Aorta (tissue), 5 donors: ENCODE measurements around the gene RSRC1. TPM values are rescaled to one million over a fixed set of nuclear protein-coding genes. Genes with fewer than 3 reads are reported as not detected.

Source experiments
- ATAC-seq: fragments of 200-7000 bp; cut with Tn5 transposase; one replicate; pipeline ENCODE4 v1.9.1; 2022; ENCODE audit warnings: moderate library complexity; ENCODE audit not compliant: low FRiP score
- DNase-seq, 2 donors: peaks; one replicate each; pipeline ENCODE4 v3.0.0-alpha.2; 2020
- H3K27ac ChIP-seq, 2 donors: one replicate each; pipeline ENCODE4 v1.5.1; 2013; ENCODE audit warnings: low read length in 2 of 2, mild to moderate bottlenecking in 2 of 2, moderate library complexity in 2 of 2, control low read depth in 1 of 2, inconsistent platforms in 1 of 2, low read depth in 1 of 2
- H3K27me3 ChIP-seq, 2 donors: one replicate each; pipeline ENCODE4 v1.6.1; 2013; ENCODE audit warnings: control low read depth in 1 of 2, low read length in 1 of 2, mild to moderate bottlenecking in 1 of 2, moderate library complexity in 1 of 2; ENCODE audit not compliant: insufficient read depth in 2 of 2, control insufficient read depth in 1 of 2
- H3K36me3 ChIP-seq, 2 donors: one replicate each; pipeline ENCODE4 v1.6.1; 2013; ENCODE audit warnings: control low read depth in 1 of 2, low read length in 1 of 2, mild to moderate bottlenecking in 1 of 2; ENCODE audit not compliant: insufficient read depth in 2 of 2, control insufficient read depth in 1 of 2
- H3K4me1 ChIP-seq, 2 donors: one replicate each; pipeline ENCODE4 v1.6.1; 2013; ENCODE audit warnings: low read length in 2 of 2, control low read depth in 1 of 2, mild to moderate bottlenecking in 1 of 2, moderate library complexity in 1 of 2; ENCODE audit not compliant: insufficient read depth in 2 of 2, control insufficient read depth in 1 of 2
- H3K4me3 ChIP-seq, 2 donors: one replicate each; pipeline ENCODE4 v1.5.1; 2013; ENCODE audit warnings: low read length in 2 of 2, control low read depth in 1 of 2, mild to moderate bottlenecking in 1 of 2
- H3K9me3 ChIP-seq: one replicate; pipeline ENCODE4 v1.6.1; 2013; ENCODE audit warnings: mild to moderate bottlenecking, low read length; ENCODE audit not compliant: control insufficient read depth
- WGBS, 2 donors: extraction: QIAGEN DNeasy Blood & Tissue Kit; methylation state at CpG; one replicate each; pipeline ENCODE4 v1.1.7; 2013; 5-methylcytosine and 5-hydroxymethylcytosine counted together
- intact Hi-C, 2 donors: fragments of 100-400 bp; cut with DNase I; formaldehyde crosslinking; loops; one replicate each; pipeline versions ENCODE4 v1.14.2 to v1.15.0; 2022
- polyA plus RNA-seq, 2 donors: library from polyadenylated mRNA; stranded (reverse); fragments of 200-250 nt; gene quantifications; one replicate each; pipeline ENCODE4 v1.2.3, GENCODE V29; 2013
- total RNA-seq, 2 donors: library from RNA; stranded (reverse); fragmentation: NEBNext Ultra II Directional; extraction: Animal tissue kit (Norgen Biotek cat#: 25700); gene quantifications; one replicate each; pipeline ENCODE4 v1.2.1, GENCODE V29; 2021
- donor health status: healthy with polysubstance abuse.
- donor health status: Bipolar disorder and iron deficiency.
- donor health status: DM: no; HTN: no; CAD: no.
- donor health status: DM: no; HTN: no; CAD: no.
- donor health status: DM: yes; HTN: yes; CAD: no.

RSRC1 gene
- total and polyA plus RNA-seq, 4 donors = 17.3 to 39.4 (median 28.4) TPM

DNA sequence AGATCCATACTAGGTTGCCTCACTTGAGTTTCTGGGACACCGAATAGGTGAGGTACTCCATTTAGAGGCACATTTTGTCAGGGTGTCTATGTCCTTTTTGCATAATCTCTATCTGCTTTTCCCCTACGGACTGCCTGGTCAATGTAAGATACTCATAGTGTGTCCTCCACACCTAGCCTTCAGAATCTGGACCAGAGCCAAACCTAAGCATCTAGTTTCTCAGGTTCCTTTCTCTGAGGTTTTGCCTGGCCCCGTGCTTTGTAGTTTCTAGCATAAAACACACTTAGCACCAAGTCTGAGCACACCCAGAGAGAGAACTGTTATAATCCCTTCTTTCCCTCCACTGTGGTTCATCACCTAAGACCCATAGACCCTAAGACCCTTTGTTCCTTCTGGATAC is 355.2 kb downstream of the RSRC1 start:
- intact Hi-C loops = no loop called here
- DNase-seq = no peak
- Histone ChIP-seq H3K4me3 (no peak overlapping the region), H3K27me3 (no peaks in the 10 kb centered on the region), H3K4me1 (no peaks in the 10 kb centered on the region), H3K9me3 (no peaks in the 10 kb centered on the region), H3K27ac (no peak overlapping the region), H3K36me3 (no peaks in the 10 kb centered on the region)
- 88% methylated on average over 3 of the region's 3 CpGs for WGBS, 2 donors
- no peak for ATAC-seq

GRCh38 chr3:158470944-158471638 is 361.2 kb downstream of the RSRC1 start:
- WGBS, 2 donors = 91 to 95% methylated on average over 2 of the region's 2 CpGs
- DNase-seq (no peak), ATAC-seq (no peak)
- no peaks in the 10 kb centered on the region for H3K27me3 ChIP-seq
- no peak overlapping the region for H3K4me3 ChIP-seq
- H3K36me3 ChIP-seq = no peaks in the 10 kb centered on the region
- H3K27ac ChIP-seq = no peak overlapping the region
- H3K4me1 ChIP-seq = peaks cover 0 to 3% of the 10 kb centered on the region in 2 donors
- intact Hi-C loops = no loop called here
- H3K9me3 ChIP-seq = no peaks in the 10 kb centered on the region

- DNase-seq (no peak), ATAC-seq (no peak)
- H3K27me3 ChIP-seq = no peaks in the 10 kb centered on the region
- peaks cover 0 to 3% of the 10 kb centered on the region in 2 donors for H3K4me1 ChIP-seq
- no peaks in the 10 kb centered on the region for H3K36me3 ChIP-seq
- H3K9me3 ChIP-seq = no peaks in the 10 kb centered on the region
- intact Hi-C loops = no loop called here
- 16 to 18% methylated on average over 3 of the region's 3 CpGs for WGBS, 2 donors
- H3K4me3 ChIP-seq = no peak overlapping the region
- no peak overlapping the region for H3K27ac ChIP-seq
Measured at GRCh38 chr3:158471639-158472294, 361.9 kb downstream of the RSRC1 start.

DNA sequence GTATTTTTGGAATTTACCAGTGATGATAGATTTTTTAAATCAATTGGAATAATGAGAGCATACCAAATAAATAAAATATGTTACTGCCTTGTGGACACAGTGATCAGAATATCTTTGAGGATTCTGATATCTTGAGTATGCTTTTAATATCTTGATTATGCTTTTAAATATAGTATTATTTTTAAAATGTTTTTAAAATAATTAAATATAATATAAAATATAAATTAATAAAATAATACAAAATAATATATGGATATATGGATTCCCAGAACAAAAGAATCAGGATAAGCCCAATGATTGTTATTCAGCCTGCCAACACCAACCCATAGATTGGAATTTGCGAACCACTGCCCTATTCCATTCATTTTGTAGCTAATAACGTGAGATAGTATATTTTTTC is 369.2 kb downstream of the RSRC1 start:
- Histone ChIP-seq H3K4me3 (no peak overlapping the region), H3K27me3 (no peaks in the 10 kb centered on the region), H3K27ac (no peak overlapping the region), H3K36me3 (no peaks in the 10 kb centered on the region), H3K9me3 (no peaks in the 10 kb centered on the region), H3K4me1 (no peaks in the 10 kb centered on the region)
- no peak for ATAC-seq
- 97% methylated on average over 2 of the region's 2 CpGs for WGBS, 2 donors
- no peak for DNase-seq
- intact Hi-C loops = no loop called here

DNA sequence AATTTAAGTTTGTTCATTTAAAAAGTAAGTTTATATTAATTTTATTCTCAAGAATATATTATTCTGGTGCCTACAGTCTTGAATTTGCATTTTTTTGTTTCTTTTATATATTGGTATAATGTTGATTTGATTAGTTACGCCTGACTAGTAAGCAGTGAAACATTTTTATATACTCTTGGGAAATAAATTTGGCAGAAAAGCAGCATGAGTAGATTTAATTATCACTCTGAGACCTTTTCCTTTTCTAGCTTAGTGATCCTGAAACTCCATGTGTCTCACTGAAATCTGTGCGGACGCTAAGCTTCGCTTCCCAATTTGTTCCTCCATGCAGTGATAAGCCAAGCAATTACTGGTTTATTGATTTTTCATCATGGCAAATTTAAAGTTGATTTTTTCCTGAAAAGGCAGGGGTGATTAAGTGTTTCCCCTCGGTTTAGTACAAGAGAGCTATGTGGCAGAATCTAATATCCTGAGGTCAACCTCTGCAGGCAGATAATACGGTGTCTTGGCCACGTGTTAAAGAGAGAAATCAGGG is 373.9 kb downstream of the RSRC1 start:
- Histone ChIP-seq H3K36me3 (no peaks in the 10 kb centered on the region), H3K27me3 (no peaks in the 10 kb centered on the region), H3K4me1 (no peaks in the 10 kb centered on the region), H3K9me3 (no peaks in the 10 kb centered on the region), H3K4me3 (no peak overlapping the region), H3K27ac (no peak overlapping the region)
- no peak for ATAC-seq
- DNase-seq = no peak
- intact Hi-C loops = no loop called here
- WGBS, 2 donors = 87 to 88% methylated on average over 7 of the region's 7 CpGs

GRCh38 chr3:158486200-158486599 is 376.3 kb downstream of the RSRC1 start:
- Histone ChIP-seq H3K27me3 (no peaks in the 10 kb centered on the region), H3K4me1 (no peaks in the 10 kb centered on the region), H3K36me3 (no peaks in the 10 kb centered on the region), H3K9me3 (no peaks in the 10 kb centered on the region), H3K27ac (no peak overlapping the region), H3K4me3 (no peak overlapping the region)
- DNase-seq = no peak
- intact Hi-C loops = no loop called here
- ATAC-seq = no peak

- no peaks in the 10 kb centered on the region for H3K27me3 ChIP-seq
- no peak overlapping the region for H3K4me3 ChIP-seq
- no peak for ATAC-seq
- H3K9me3 ChIP-seq = no peaks in the 10 kb centered on the region
- H3K27ac ChIP-seq = no peak overlapping the region
- intact Hi-C loops = no loop called here
- H3K4me1 ChIP-seq = no peaks in the 10 kb centered on the region
- H3K36me3 ChIP-seq = no peaks in the 10 kb centered on the region
- DNase-seq = no peak
- WGBS, 2 donors = 45 to 47% methylated on average over 2 of the region's 2 CpGs
Measured at GRCh38 chr3:158488670-158489069, 378.8 kb downstream of the RSRC1 start.

DNA sequence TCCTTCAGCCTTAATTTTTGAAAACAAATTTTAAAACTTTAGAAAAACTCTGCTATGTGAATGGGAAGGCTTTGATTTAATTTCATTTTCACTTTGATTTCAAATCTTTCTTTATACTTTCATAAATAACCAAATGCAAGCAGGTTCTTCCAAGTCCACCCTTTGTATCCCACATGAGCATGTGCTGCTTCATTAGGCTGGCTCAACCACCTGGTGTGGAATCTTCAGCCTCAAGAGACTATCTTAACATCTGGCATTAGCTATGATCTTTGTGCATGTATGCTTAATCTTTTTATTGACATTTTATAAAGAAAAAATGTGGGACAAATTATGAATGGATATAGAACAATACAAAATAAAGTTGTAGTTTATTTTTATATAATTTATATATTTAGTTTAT is 379.3 kb downstream of the RSRC1 start:
- intact Hi-C loops = no loop called here
- no peak for DNase-seq
- no peaks in the 10 kb centered on the region for H3K36me3 ChIP-seq
- no peaks in the 10 kb centered on the region for H3K27me3 ChIP-seq
- no peaks in the 10 kb centered on the region for H3K4me1 ChIP-seq
- H3K27ac ChIP-seq = no peak overlapping the region
- H3K9me3 ChIP-seq = no peaks in the 10 kb centered on the region
- ATAC-seq = no peak
- H3K4me3 ChIP-seq = no peak overlapping the region

DNA sequence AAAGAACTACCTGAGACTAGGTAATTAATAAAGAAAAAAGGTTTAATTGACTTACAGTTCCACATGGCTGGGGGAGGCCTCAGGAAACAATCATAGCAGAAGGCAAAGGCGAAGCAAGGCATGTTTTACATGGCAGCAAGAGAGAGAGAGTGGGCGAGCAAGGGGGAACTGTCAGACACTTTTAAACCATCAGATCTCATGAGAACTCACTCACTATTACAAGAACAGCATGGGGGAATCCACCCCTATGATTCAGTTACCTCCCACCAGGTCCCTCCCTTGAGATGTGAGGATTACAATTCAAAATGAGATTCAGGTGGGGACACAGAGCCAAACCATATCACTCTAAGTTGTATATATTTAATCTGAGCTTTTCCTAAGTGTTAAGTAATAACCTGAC is 382.1 kb downstream of the RSRC1 start:
- H3K9me3 ChIP-seq = no peaks in the 10 kb centered on the region
- 91 to 98% methylated on average over 2 of the region's 2 CpGs for WGBS, 2 donors
- ATAC-seq (no peak), DNase-seq (no peak)
- H3K27ac ChIP-seq = no peak overlapping the region
- H3K4me1 ChIP-seq = no peaks in the 10 kb centered on the region
- no peak overlapping the region for H3K4me3 ChIP-seq
- intact Hi-C loops = no loop called here
- H3K36me3 ChIP-seq = no peaks in the 10 kb centered on the region
- H3K27me3 ChIP-seq = no peaks in the 10 kb centered on the region
